Kidney (tissue), 22 donors: Measurements from ENCODE around the gene TSC22D3. TPM values are rescaled to one million over a fixed set of nuclear protein-coding genes. Genes with fewer than 3 reads are reported as not detected.

Experiments used
- DNase-seq, 5 donors: peaks; one replicate each; pipeline ENCODE4 v3.0.0-alpha.2; 2013 to 2020
- FAIRE-seq: peaks from 2 replicates; lab custom pipeline; 2012; peaks lifted over from hg19 to GRCh38; lab: Jason Lieb, UNC
- H3K27ac ChIP-seq, 2 donors: one replicate each; pipeline ENCODE4 v1.7.0; 2013; ENCODE audit warnings: low read depth in 2 of 2, low read length in 2 of 2, inconsistent platforms in 1 of 2
- H3K27me3 ChIP-seq: one replicate; pipeline ENCODE4 v1.7.1; 2013; ENCODE audit warnings: low read length, inconsistent platforms; ENCODE audit not compliant: control insufficient read depth, insufficient read depth
- H3K36me3 ChIP-seq, 3 donors: one replicate each; pipeline versions ENCODE4 v1.7.0 to v1.7.1; 2013; ENCODE audit warnings: low read length in 3 of 3, control low read depth in 1 of 3, inconsistent platforms in 1 of 3; ENCODE audit not compliant: insufficient read depth in 3 of 3, control insufficient read depth in 2 of 3
- H3K4me1 ChIP-seq, 3 donors: one replicate each; pipeline versions ENCODE4 v1.7.0 to v1.7.1; 2013; ENCODE audit warnings: low read length in 3 of 3, inconsistent platforms in 1 of 3, low read depth in 1 of 3; ENCODE audit not compliant: control insufficient read depth in 2 of 3, insufficient read depth in 2 of 3
- H3K4me3 ChIP-seq, 3 donors: one replicate each; pipeline versions ENCODE4 v1.7.0 to v1.8.1; 2013; ENCODE audit warnings: low read length in 3 of 3, control low read depth in 1 of 3, inconsistent platforms in 1 of 3
- H3K9ac ChIP-seq, 3 donors: one replicate each; pipeline versions ENCODE4 v1.7.0 to v1.7.1; 2013; ENCODE audit warnings: low read length in 3 of 3, control low read depth in 1 of 3, inconsistent platforms in 1 of 3
- H3K9me3 ChIP-seq, 3 donors: one replicate each; pipeline versions ENCODE4 v1.7.0 to v1.7.1; 2013; ENCODE audit warnings: low read length in 3 of 3, control low read depth in 1 of 3, inconsistent platforms in 1 of 3; ENCODE audit not compliant: control insufficient read depth in 2 of 3, insufficient read depth in 1 of 3
- intact Hi-C: fragments of 100-400 bp; cut with DNase I; formaldehyde crosslinking; loops from one replicate; pipeline ENCODE4 v1.11.1; 2022
- long read RNA-seq, 10 donors: library from polyadenylated mRNA in 1 of 10; unstranded in 1 of 10; transcript quantifications; one replicate each; pipeline ENCODE4 v2.0.0 and lab custom pipeline, GENCODE V29; 2021 to 2026
- polyA plus RNA-seq: library from polyadenylated mRNA; stranded (reverse); fragments of 350-450 nt; fragmentation: Illumina TruSeq; extraction: RNeasy Lipid Tissue Mini Kit (QIAGEN cat#74804); gene quantifications from one replicate; pipeline ENCODE4 v1.2.3, GENCODE V29; 2014; ENCODE audit warnings: low read depth, low replicate concordance; ENCODE audit not compliant: insufficient read depth
- total RNA-seq: library from RNA; stranded (reverse); fragmentation: NEBNext Ultra II Directional; extraction: Animal tissue kit (Norgen Biotek cat#: 25700); gene quantifications from one replicate; pipeline ENCODE4 v1.2.1, GENCODE V29; 2021
- TF ChIP-seq, protein P1 (sequence below): IDR thresholded peaks from 3 replicates; pipeline ENCODE4 v1.5.1; 2012; ENCODE audit warnings: mild to moderate bottlenecking, moderate library complexity, borderline replicate concordance; ENCODE audit not compliant: insufficient read depth; ENCODE audit errors: extremely low read depth
- donor health status: control.
- donor health status: control.
- donor health status: control.
- donor health status: control.
- donor health status: control.
- donor health status: DM: yes; HTN: yes; CAD: no.
- donor health status: Normal renal cell carcinoma (clear cell type).

TSC22D3 gene
- total RNA-seq (320 TPM), polyA plus RNA-seq (160 TPM)
- long read RNA-seq, donor 1, transcript TSC22D3-206 (3 exons, 2,027 nt) = major isoform, 29 of 60 reads
- long read RNA-seq, donor 1, transcript TSC22D3-205 (3 exons, 1,812 nt) = minor isoform, 18 of 60 reads
- long read RNA-seq, donor 1, transcript TSC22D3-203 (3 exons, 2,266 nt) = minor isoform, 11 of 60 reads
- long read RNA-seq, donor 1, partial matches to known transcripts = 0 of 60 reads
- long read RNA-seq, donor 1, other reads (novel, unspliced or antisense) = 0 of 60 reads
- long read RNA-seq, donor 2, transcript TSC22D3-206 (3 exons, 2,027 nt) = minor isoform, 16 of 40 reads
- long read RNA-seq, donor 2, transcript TSC22D3-205 (3 exons, 1,812 nt) = major isoform, 17 of 40 reads
- long read RNA-seq, donor 2, transcript TSC22D3-203 (3 exons, 2,266 nt) = minor isoform, 6 of 40 reads
- long read RNA-seq, donor 2, partial matches to known transcripts = 0 of 40 reads
- long read RNA-seq, donor 2, other reads (novel, unspliced or antisense) = 0 of 40 reads
- long read RNA-seq, donor 3, transcript TSC22D3-205 (3 exons, 1,812 nt) = minor isoform, 14 of 57 reads
- long read RNA-seq, donor 3, transcript TSC22D3-203 (3 exons, 2,266 nt) = minor isoform, 12 of 57 reads
- long read RNA-seq, donor 3, transcript TSC22D3-206 (3 exons, 2,027 nt) = major isoform, 30 of 57 reads
- long read RNA-seq, donor 3, partial matches to known transcripts = 0 of 57 reads
- long read RNA-seq, donor 3, other reads (novel, unspliced or antisense) = 0 of 57 reads
- long read RNA-seq, donor 4, transcript TSC22D3-205 (3 exons, 1,812 nt) = minor isoform, 10 of 52 reads
- long read RNA-seq, donor 4, transcript TSC22D3-206 (3 exons, 2,027 nt) = major isoform, 33 of 52 reads
- long read RNA-seq, donor 4, transcript TSC22D3-203 (3 exons, 2,266 nt) = minor isoform, 8 of 52 reads
- long read RNA-seq, donor 4, partial matches to known transcripts = 0 of 52 reads
- long read RNA-seq, donor 4, other reads (novel, unspliced or antisense) = 0 of 52 reads
- long read RNA-seq, donor 5 = 0 reads
- long read RNA-seq, donor 6, transcript TSC22D3-203 (3 exons, 2,266 nt) = minor isoform, 5 of 29 reads
- long read RNA-seq, donor 6, transcript TSC22D3-206 (3 exons, 2,027 nt) = major isoform, 13 of 29 reads
- long read RNA-seq, donor 6, transcript TSC22D3-205 (3 exons, 1,812 nt) = minor isoform, 11 of 29 reads
- long read RNA-seq, donor 6, partial matches to known transcripts = 0 of 29 reads
- long read RNA-seq, donor 6, other reads (novel, unspliced or antisense) = 0 of 29 reads
- long read RNA-seq, donor 7, transcript TSC22D3-206 (3 exons, 2,027 nt) = major isoform, 306 of 393 reads
- long read RNA-seq, donor 7, transcript TSC22D3-203 (3 exons, 2,266 nt) = minor isoform, 17 of 393 reads
- long read RNA-seq, donor 7, transcript TSC22D3-208 (2 exons, 576 nt) = minor isoform, 21 of 393 reads
- long read RNA-seq, donor 7, transcript TSC22D3-205 (3 exons, 1,812 nt) = minor isoform, 7 of 393 reads
- long read RNA-seq, donor 7, partial matches to known transcripts = 1 of 393 reads
- long read RNA-seq, donor 7, other reads (novel, unspliced or antisense) = 39 of 393 reads
- long read RNA-seq, donor 8, transcript TSC22D3-208 (2 exons, 576 nt) = minor isoform, 5 of 64 reads
- long read RNA-seq, donor 8, transcript TSC22D3-205 (3 exons, 1,812 nt) = minor isoform, 11 of 64 reads
- long read RNA-seq, donor 8, transcript TSC22D3-206 (3 exons, 2,027 nt) = major isoform, 38 of 64 reads
- long read RNA-seq, donor 8, transcript TSC22D3-203 (3 exons, 2,266 nt) = minor isoform, 10 of 64 reads
- long read RNA-seq, donor 8, partial matches to known transcripts = 0 of 64 reads
- long read RNA-seq, donor 8, other reads (novel, unspliced or antisense) = 0 of 64 reads
- long read RNA-seq, donor 9, transcript TSC22D3-205 (3 exons, 1,812 nt) = minor isoform, 11 of 34 reads
- long read RNA-seq, donor 9, transcript TSC22D3-206 (3 exons, 2,027 nt) = major isoform, 19 of 34 reads
- long read RNA-seq, donor 9, partial matches to known transcripts = 0 of 34 reads
- long read RNA-seq, donor 9, other reads (novel, unspliced or antisense) = 0 of 34 reads
- long read RNA-seq, donor 10, transcript TSC22D3-203 (3 exons, 2,266 nt) = minor isoform, 11 of 48 reads
- long read RNA-seq, donor 10, transcript TSC22D3-205 (3 exons, 1,812 nt) = minor isoform, 12 of 48 reads
- long read RNA-seq, donor 10, transcript TSC22D3-206 (3 exons, 2,027 nt) = major isoform, 25 of 48 reads
- long read RNA-seq, donor 10, partial matches to known transcripts = 0 of 48 reads
- long read RNA-seq, donor 10, other reads (novel, unspliced or antisense) = 0 of 48 reads

GRCh38 chrX:107775734-107776511, at the start of gene TSC22D3:
Gene TSC22D3, minus strand, starts transcription at chrX:107775787. Its CDS starts 368 bp downstream, at chrX:107775419.
- no peaks in the 10 kb centered on the region for H3K9me3 ChIP-seq
- peak within 1 kb of the TSS; percentile 49 to 64 (median 64) for H3K4me3 ChIP-seq
- FAIRE-seq = no peak
- H3K4me1 ChIP-seq = peaks cover 0 to 13% (median 0%) of the 10 kb centered on the region in 3 donors
- TF ChIP-seq, protein P1, sequence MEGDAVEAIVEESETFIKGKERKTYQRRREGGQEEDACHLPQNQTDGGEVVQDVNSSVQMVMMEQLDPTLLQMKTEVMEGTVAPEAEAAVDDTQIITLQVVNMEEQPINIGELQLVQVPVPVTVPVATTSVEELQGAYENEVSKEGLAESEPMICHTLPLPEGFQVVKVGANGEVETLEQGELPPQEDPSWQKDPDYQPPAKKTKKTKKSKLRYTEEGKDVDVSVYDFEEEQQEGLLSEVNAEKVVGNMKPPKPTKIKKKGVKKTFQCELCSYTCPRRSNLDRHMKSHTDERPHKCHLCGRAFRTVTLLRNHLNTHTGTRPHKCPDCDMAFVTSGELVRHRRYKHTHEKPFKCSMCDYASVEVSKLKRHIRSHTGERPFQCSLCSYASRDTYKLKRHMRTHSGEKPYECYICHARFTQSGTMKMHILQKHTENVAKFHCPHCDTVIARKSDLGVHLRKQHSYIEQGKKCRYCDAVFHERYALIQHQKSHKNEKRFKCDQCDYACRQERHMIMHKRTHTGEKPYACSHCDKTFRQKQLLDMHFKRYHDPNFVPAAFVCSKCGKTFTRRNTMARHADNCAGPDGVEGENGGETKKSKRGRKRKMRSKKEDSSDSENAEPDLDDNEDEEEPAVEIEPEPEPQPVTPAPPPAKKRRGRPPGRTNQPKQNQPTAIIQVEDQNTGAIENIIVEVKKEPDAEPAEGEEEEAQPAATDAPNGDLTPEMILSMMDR = no peak
- peak; percentile 82 to 93 (median 84) for DNase-seq
- peak within 1 kb of the TSS in 2 of 3 donors; percentile 16 to 55 for H3K9ac ChIP-seq
- no peaks in the 10 kb centered on the region for H3K36me3 ChIP-seq
- peak within 1 kb of the TSS; percentile 13 to 37 for H3K27ac ChIP-seq
- peaks cover 6% of the 10 kb centered on the region for H3K27me3 ChIP-seq
- intact Hi-C loops = loop anchor here (10.0 kb wide), 1 partner anchor 111 kb away; no protein-coding TSS in a partner anchor

DNA sequence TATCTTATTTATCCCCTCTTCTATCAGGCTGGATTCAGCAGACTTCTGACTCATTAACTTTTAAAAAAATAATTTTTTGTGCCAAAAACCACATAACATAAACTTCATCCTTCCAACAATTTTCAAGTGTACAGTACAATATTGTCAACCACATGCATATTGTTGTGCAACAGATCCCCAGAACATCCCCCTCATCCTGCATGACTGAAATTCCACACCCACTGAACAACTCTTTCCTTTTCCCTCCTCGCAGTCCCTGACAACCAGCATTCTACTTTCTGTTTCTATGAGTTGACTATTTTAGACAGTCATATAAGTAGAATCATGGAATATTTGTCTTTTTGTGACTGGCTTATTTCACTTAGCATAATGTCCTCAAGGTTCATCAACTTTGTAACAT, 47.9 kb upstream of the TSC22D3 start:
- peaks cover 0 to 5% (median 0%) of the 10 kb centered on the region in 3 donors for H3K4me1 ChIP-seq
- no peak overlapping the region for H3K4me3 ChIP-seq
- H3K9ac ChIP-seq = no peak overlapping the region
- TF ChIP-seq, protein P1 = no peak
- H3K36me3 ChIP-seq = no peaks in the 10 kb centered on the region
- FAIRE-seq = no peak
- intact Hi-C loops = no loop called here
- no peak overlapping the region for H3K27ac ChIP-seq
- no peaks in the 10 kb centered on the region for H3K27me3 ChIP-seq
- H3K9me3 ChIP-seq = no peaks in the 10 kb centered on the region
- DNase-seq = peak in 1 of 5 donors; percentile 4
